Measurements from ENCODE around the gene CROT. TPM values are rescaled to one million over a fixed set of nuclear protein-coding genes. Genes with fewer than 3 reads are reported as not detected.

Gene CROT
- total RNA-seq, 1 experiment from 2014 or later = 4.0 TPM

GRCh38 chr7:87310790-87311419 is 34.6 kb upstream of the CROT start (continued):
- TF ChIP-seq ZNF425 (CRISPR knock-in tag; conservative IDR thresholded peaks at IDR 0.05) (no peak), MYBL2 (CRISPR knock-in tag; IDR thresholded peaks at IDR 0.05) (no peak), NFATC4 (CRISPR knock-in tag; IDR thresholded peaks at IDR 0.05) (no peak), ZNF281 (CRISPR knock-in tag; IDR thresholded peaks at IDR 0.05) (no peak), JUN (CRISPR knock-in tag; IDR thresholded peaks at IDR 0.05) (no peak), E2F4 (CRISPR knock-in tag; IDR thresholded peaks at IDR 0.05; ENCODE audit: borderline replicate concordance, low read depth) (no peak), NFE2L1 (CRISPR knock-in tag; IDR thresholded peaks at IDR 0.05) (no peak)

- ChIA-PET POLR2A (interaction anchor here (0.5 kb wide), 1 partner anchor 408 kb away, joined by 3 read pairs; no protein-coding TSS in a partner anchor), CTCF (interaction anchor here (0.6 to 1.1 kb wide), 5 partner anchors 10 to 295 kb away, joined by 3 to 11 read pairs (median 3); partner anchors contain the start of gene ABCB4)
- no peaks in the 10 kb centered on the region for H3K36me3 Mint-ChIP-seq
These were observed 33.1 kb upstream of the CROT start for GRCh38 chr7:87312215-87312865.

More at GRCh38 chr7:87312215-87312865, 33.1 kb upstream of the CROT start:
- peak; percentile 93 for ATAC-seq
- H3K4me1 Mint-ChIP-seq = 0 out of 2 replicates have a peak, but pooled peaks cover 3% of the 10 kb centered on the region
- H3K27ac Mint-ChIP-seq = no peak overlapping the region
- no peaks in the 10 kb centered on the region for H3K27me3 Mint-ChIP-seq (ENCODE audit: low read depth)
- H3K4me3 Mint-ChIP-seq = no peak overlapping the region
- H3K9me3 Mint-ChIP-seq = no peaks in the 10 kb centered on the region
- peak; percentile 60 for DNase-seq (ENCODE audit: low spot score)
- TF ChIP-seq SP1 (CRISPR knock-in tag; conservative IDR thresholded peaks at IDR 0.05) = no peak
- no peak for TF ChIP-seq PREB (CRISPR knock-in tag; IDR thresholded peaks at IDR 0.05; ENCODE audit: borderline replicate concordance)
- peak; percentile 95 for TF ChIP-seq CTCF (IDR thresholded peaks at IDR 0.05)
- no peak for TF ChIP-seq ZNF317 (CRISPR knock-in tag; IDR thresholded peaks at IDR 0.05; ENCODE audit: borderline replicate concordance, low read depth)
- TF ChIP-seq USF2 (CRISPR knock-in tag; IDR thresholded peaks at IDR 0.05) = no peak

Data from WTC11 (cell line).